HEK293T (cell line): ENCODE data around the gene ANGPTL1.

Experiments used
- CTCF ChIA-PET: fragments of 350-600 bp; formaldehyde crosslinking; extraction: SDS; loops from one replicate; lab custom pipeline; 2021; ENCODE audit warnings: antibody characterized with exemption, inconsistent platforms; lab: Yijun Ruan, JAX
- POLR2A ChIA-PET: fragments of 350-600 bp; formaldehyde crosslinking; extraction: SDS; loops from one replicate; lab custom pipeline; 2020; ENCODE audit warnings: antibody characterized with exemption, inconsistent platforms; lab: Yijun Ruan, JAX
- DNase-seq: peaks from one replicate; pipeline ENCODE4 v3.0.0; 2012; ENCODE audit warnings: mixed read lengths; ENCODE audit errors: extremely low spot score
- ARNT ChIP-seq: fragments of 450-650 bp; IDR thresholded peaks from 2 replicates; pipeline ENCODE4 v1.6.1; 2017; ENCODE audit warnings: mild to moderate bottlenecking
- BHLHE40 ChIP-seq: fragments of 450-650 bp; IDR thresholded peaks from 2 replicates; pipeline ENCODE4 v1.6.1; 2016; ENCODE audit warnings: mild to moderate bottlenecking, moderate library complexity, borderline replicate concordance
- CTBP1 ChIP-seq: fragments of 450-650 bp; IDR thresholded peaks from 2 replicates; pipeline ENCODE4 v1.6.1; 2016; ENCODE audit warnings: borderline replicate concordance
- ELF4 ChIP-seq: fragments of 450-650 bp; IDR thresholded peaks from 2 replicates; pipeline ENCODE4 v1.6.1; 2017; ENCODE audit warnings: antibody characterized with exemption
- FOXA1 ChIP-seq: fragments of 450-650 bp; IDR thresholded peaks from 2 replicates; pipeline ENCODE4 v1.6.1; 2016; ENCODE audit warnings: mild to moderate bottlenecking
- FOXK2 ChIP-seq: fragments of 450-650 bp; IDR thresholded peaks from 2 replicates; pipeline ENCODE4 v1.6.1; 2016; ENCODE audit warnings: mild to moderate bottlenecking
- FOXM1 ChIP-seq: fragments of 450-650 bp; IDR thresholded peaks from 2 replicates; pipeline ENCODE4 v1.6.1; 2017; ENCODE audit warnings: mild to moderate bottlenecking, borderline replicate concordance
- HDGF ChIP-seq: fragments of 450-650 bp; IDR thresholded peaks from 2 replicates; pipeline ENCODE4 v1.6.1; 2017; ENCODE audit warnings: antibody characterized with exemption, borderline replicate concordance
- L3MBTL2 ChIP-seq: fragments of 450-650 bp; conservative IDR thresholded peaks from 2 replicates; pipeline ENCODE4 v1.6.1; 2016; ENCODE audit warnings: mild to moderate bottlenecking
- LEF1 ChIP-seq: fragments of 450-650 bp; IDR thresholded peaks from 2 replicates; pipeline ENCODE4 v1.6.1; 2017; ENCODE audit warnings: mild to moderate bottlenecking, borderline replicate concordance
- NFRKB ChIP-seq: fragments of 450-650 bp; IDR thresholded peaks from 2 replicates; pipeline ENCODE4 v1.6.1; 2016; ENCODE audit warnings: mild to moderate bottlenecking, moderate library complexity
- SP1 ChIP-seq: fragments of 450-650 bp; IDR thresholded peaks from 2 replicates; pipeline ENCODE4 v1.6.1; 2017
- SUZ12 ChIP-seq: fragments of 450-650 bp; IDR thresholded peaks from 2 replicates; pipeline ENCODE4 v1.6.1; 2016; ENCODE audit warnings: mild to moderate bottlenecking
- TARDBP ChIP-seq: fragments of 450-650 bp; IDR thresholded peaks from 2 replicates; pipeline ENCODE4 v1.6.1; 2016
- ZNF384 ChIP-seq: fragments of 450-650 bp; IDR thresholded peaks from 2 replicates; pipeline ENCODE4 v1.6.1; 2016
- TF ChIP-seq, protein P1 (sequence below): fragments of 450-650 bp; IDR thresholded peaks from 2 replicates; pipeline ENCODE4 v1.6.1; 2016

The ANGPTL1 gene

DNA sequence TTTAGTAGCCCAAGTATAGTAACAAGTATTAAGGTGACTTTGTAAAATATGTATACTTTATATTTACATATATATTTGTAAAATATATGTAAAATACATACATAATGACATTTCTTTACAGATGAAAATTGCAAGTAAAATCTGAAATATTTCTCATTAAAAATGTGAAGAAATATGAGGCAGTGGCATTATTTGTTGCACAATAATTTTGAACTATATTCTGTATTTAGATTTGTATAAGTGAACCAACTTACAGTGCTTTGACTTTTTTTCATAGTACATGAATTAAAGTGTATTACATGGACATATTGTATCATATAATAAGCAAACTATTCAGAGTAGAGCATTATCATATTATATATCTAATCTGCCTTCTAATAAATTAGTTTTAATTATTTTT, 60.3 kb downstream of the ANGPTL1 start:
- CTCF ChIA-PET = no interaction called here
- DNase-seq = no peak
- POLR2A ChIA-PET = no interaction called here
- no peak for TF ChIP-seq HDGF
- TF ChIP-seq TARDBP = no peak
- no peak for TF ChIP-seq BHLHE40
- no peak for TF ChIP-seq SUZ12
- TF ChIP-seq, protein P1, sequence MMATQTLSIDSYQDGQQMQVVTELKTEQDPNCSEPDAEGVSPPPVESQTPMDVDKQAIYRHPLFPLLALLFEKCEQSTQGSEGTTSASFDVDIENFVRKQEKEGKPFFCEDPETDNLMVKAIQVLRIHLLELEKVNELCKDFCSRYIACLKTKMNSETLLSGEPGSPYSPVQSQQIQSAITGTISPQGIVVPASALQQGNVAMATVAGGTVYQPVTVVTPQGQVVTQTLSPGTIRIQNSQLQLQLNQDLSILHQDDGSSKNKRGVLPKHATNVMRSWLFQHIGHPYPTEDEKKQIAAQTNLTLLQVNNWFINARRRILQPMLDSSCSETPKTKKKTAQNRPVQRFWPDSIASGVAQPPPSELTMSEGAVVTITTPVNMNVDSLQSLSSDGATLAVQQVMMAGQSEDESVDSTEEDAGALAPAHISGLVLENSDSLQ = no peak
- no peak for TF ChIP-seq NFRKB
- no peak for TF ChIP-seq ZNF384
- no peak for TF ChIP-seq FOXA1
- TF ChIP-seq L3MBTL2 = no peak
- no peak for TF ChIP-seq FOXM1
- no peak for TF ChIP-seq ARNT

DNA sequence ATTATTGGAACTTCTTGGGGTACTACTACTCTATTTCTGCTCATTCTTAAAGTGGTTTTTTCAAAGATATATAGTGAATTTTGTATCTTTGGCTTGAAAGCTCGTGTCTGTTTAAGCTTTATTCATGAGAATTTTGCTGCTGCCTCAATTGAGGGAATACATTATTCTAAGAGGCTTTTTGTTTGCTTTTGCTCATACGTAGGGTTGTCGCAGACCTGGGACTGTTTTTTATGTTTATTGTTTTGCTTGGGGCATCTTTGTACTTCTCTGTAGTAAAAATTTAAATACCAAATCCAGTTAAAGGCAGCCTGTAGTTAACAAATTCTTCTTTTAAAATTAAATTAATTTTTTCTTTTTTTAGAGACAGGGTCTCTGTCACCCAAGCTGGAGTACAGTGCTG, 62.3 kb downstream of the ANGPTL1 start:
- ChIA-PET CTCF (no interaction called here), POLR2A (no interaction called here)
- TF ChIP-seq HDGF (no peak), ELF4 (no peak), NFRKB (no peak), BHLHE40 (no peak), LEF1 (no peak), ARNT (no peak), SP1 (no peak), L3MBTL2 (no peak), SUZ12 (no peak), TARDBP (no peak), FOXA1 (no peak), FOXK2 (no peak), FOXM1 (no peak), CTBP1 (no peak), ZNF384 (no peak)
- TF ChIP-seq, protein P1 = no peak
- no peak for DNase-seq

DNA sequence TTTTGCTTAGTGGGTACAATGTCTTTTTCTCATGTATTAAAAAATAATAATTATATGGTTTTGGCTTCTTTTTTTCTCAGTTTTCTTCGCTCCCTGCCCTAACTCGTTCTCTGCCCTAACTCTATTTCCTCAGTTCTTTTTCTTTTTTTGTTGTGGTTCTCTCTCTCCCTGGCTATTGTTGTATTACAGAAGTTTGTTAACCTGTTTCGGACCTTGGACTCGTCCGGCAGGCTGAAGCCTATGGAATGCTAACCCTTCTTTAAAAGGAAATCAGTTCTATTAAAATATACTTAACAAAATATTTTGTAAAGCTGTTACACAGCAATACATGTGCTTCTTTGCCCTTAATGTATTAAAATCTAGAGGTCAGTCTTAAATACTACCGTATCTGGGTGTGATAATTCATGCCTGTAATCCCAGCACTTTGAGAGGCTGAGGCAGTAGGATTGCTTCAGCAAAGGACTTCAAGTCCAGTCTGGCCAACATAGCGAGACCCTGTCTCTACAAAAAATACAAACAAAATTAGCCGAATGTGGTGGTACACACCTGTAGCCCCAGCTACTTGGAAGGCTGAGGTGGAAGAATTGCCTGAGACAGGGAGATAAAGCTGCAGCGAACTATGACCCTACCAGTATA, 64.1 kb downstream of the ANGPTL1 start:
- DNase-seq = no peak
- TF ChIP-seq FOXA1 = no peak
- no peak for TF ChIP-seq FOXM1
- TF ChIP-seq ZNF384 = no peak
- no peak for TF ChIP-seq FOXK2
- TF ChIP-seq, protein P1 = no peak
- CTCF ChIA-PET = interaction anchor here (0.6 kb wide), 1 partner anchor 196 kb away, joined by 3 read pairs; no protein-coding TSS in a partner anchor
- POLR2A ChIA-PET = no interaction called here

DNA sequence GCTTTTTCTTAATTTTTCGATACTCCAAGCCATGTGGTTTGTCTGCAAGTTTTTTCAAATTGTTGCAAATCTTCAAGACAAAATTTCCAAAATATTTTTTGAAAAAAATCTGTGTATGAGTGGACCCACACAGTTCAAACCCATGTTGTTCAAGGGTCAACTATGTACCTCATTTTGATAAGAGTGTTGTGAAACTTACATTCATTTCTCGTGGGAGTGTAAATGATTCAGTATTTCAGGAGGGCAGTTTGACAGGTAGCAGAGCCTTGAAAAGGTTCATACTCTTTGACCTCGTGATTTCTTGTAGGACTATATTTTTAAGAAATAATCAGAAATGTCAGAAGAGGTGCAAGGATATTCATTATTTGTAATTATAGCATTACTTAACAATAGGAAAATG, 68.0 kb downstream of the ANGPTL1 start:
- TF ChIP-seq ZNF384 (no peak), BHLHE40 (no peak), FOXM1 (no peak), LEF1 (no peak), FOXK2 (no peak), ARNT (no peak), FOXA1 (no peak), TARDBP (no peak), SP1 (no peak), SUZ12 (no peak), ELF4 (no peak), L3MBTL2 (no peak), NFRKB (no peak), HDGF (no peak), CTBP1 (no peak)
- TF ChIP-seq, protein P1 = no peak
- DNase-seq = no peak
- POLR2A ChIA-PET = no interaction called here
- CTCF ChIA-PET = no interaction called here
